ENCODE results near the gene GGPS1. TPM values are rescaled to one million over a fixed set of nuclear protein-coding genes. Genes with fewer than 3 reads are reported as not detected.
A peak's percentile ranks its signal among the peaks of the same experiment; 100 is the strongest.

GGPS1 gene
- total and polyA plus RNA-seq, 2 of the 8 experiments (the other 6 are each of a cell fraction or from before 2014, with no cell fraction given) = 20.9 to 43.6 TPM

DNA sequence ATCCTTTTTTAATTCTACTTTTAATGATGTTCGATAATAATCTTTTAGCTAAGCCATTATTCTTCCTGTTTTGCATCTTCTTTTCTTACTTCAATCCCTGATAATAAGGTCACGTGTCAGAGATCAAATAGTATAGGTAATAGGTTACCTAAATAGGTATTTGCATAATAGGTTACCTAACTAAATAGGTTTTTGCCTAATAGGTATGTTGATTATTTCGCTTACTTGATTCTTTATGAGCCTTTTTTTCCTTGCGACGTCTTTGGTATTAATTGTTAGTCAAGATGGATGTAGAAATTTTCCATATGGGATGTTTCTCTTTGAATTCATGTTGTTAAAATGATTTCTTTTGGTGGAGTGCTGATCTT is 2.5 kb downstream of the GGPS1 start:
- Histone ChIP-seq H3K27ac (ENCODE audit: low read depth, low read length) (no peak overlapping the region), H4K20me1 (replicated peaks in 1 of 2; ENCODE audit: control insufficient read depth in 1 of 2, insufficient read depth in 2 of 2, low read length in 2 of 2) (peaks cover 0 to 6% of the 10 kb centered on the region in 2 experiments), H3K79me1 (ENCODE audit: low read depth, low read length) (no peaks in the 10 kb centered on the region), H2BK20ac (ENCODE audit: low read length) (no peak overlapping the region), H2AFZ (ENCODE audit: low read length) (no peak overlapping the region), H3K4me3 (ENCODE audit: extremely low read depth in 1 of 4, insufficient read depth in 2 of 4, low read depth in 3 of 4, low read length in 4 of 4) (peak overlapping the region in 2 of 4 experiments; percentile 14 to 82; a peak in 3 of 8 replicates), H3K23ac (ENCODE audit: insufficient read length) (no peak overlapping the region), H4K8ac (ENCODE audit: extremely low read depth, insufficient read depth, low read length) (no peak overlapping the region), H3K23me2 (ENCODE audit: low read depth, low read length) (peaks cover 5% of the 10 kb centered on the region), H3K4me2 (ENCODE audit: insufficient read depth in 1 of 2, low read depth in 2 of 2, low read length in 2 of 2) (peak overlapping the region; percentile 52 to 96; a peak in 3 of 4 replicates), H3K14ac (ENCODE audit: insufficient read length) (no peak overlapping the region), H2BK12ac (ENCODE audit: low read depth, low read length) (no peak overlapping the region), H2BK120ac (replicated peaks; ENCODE audit: low read depth, low read length) (no peak overlapping the region), H2BK5ac (ENCODE audit: low read depth, low read length) (no peak overlapping the region), H3K56ac (replicated peaks; ENCODE audit: insufficient read length, low read depth, low read length) (no peak overlapping the region), H3K9me3 (ENCODE audit: insufficient read depth in 2 of 2, low read depth in 1 of 2, low read length in 1 of 2) (no peaks in the 10 kb centered on the region), H3K18ac (ENCODE audit: extremely low read depth, low read length) (no peak overlapping the region), H3K9ac (replicated peaks in 1 of 4; ENCODE audit: extremely low read depth in 1 of 4, low read depth in 3 of 4, low read length in 3 of 4) (no peak overlapping the region), H3K27me3 (replicated peaks in 1 of 4; ENCODE audit: control insufficient read depth in 3 of 4, extremely low read depth in 1 of 4, insufficient read depth in 3 of 4, low read length in 3 of 4) (no peaks in the 10 kb centered on the region), H3K4ac (replicated peaks; ENCODE audit: insufficient read length, low read depth, low read length) (no peak overlapping the region), H3K36me3 (ENCODE audit: control insufficient read depth in 2 of 4, insufficient read depth in 4 of 4, low read length in 3 of 4) (peaks cover 0 to 8% (median 0%) of the 10 kb centered on the region in 4 experiments; a peak in 2 of 8 replicates), H4K91ac (replicated peaks; ENCODE audit: insufficient read length, low read length) (no peak overlapping the region), H3K4me1 (replicated peaks in 1 of 4; ENCODE audit: control insufficient read depth in 3 of 4, insufficient read depth in 4 of 4, low read length in 3 of 4) (peaks cover 0 to 3% (median 1%) of the 10 kb centered on the region in 4 experiments; a peak in 3 of 7 replicates), H4K5ac (ENCODE audit: insufficient read length, low read depth, low read length) (no peak overlapping the region), H3K79me2 (ENCODE audit: control insufficient read depth in 1 of 2, insufficient read depth in 2 of 2, low read length in 2 of 2) (peaks cover 10 to 83% of the 10 kb centered on the region in 2 experiments; a peak in 3 of 4 replicates), H2AK5ac (ENCODE audit: low read depth, low read length) (no peak overlapping the region), H2BK15ac (ENCODE audit: low read length) (no peak overlapping the region)
- ChIA-PET POLR2A (ENCODE audit: partially characterized antibody) (interaction anchor here (0.6 to 6.8 kb wide), 3 partner anchors 10 to 92 kb away, joined by 3 to 39 read pairs (median 5); no protein-coding TSS in a partner anchor), CTCF (ENCODE audit: partially characterized antibody) (interaction anchor here (0.9 to 5.1 kb wide), 4 partner anchors 20 to 85 kb away, joined by 3 to 34 read pairs (median 3); no protein-coding TSS in a partner anchor)
- 93% methylated on average over 5 of the region's 5 CpGs; no CpG with 5 or more reads in 1 of the 2 experiments for WGBS, 2 experiments (ENCODE audit: extremely low coverage in 1 of 2, insufficient coverage in 1 of 2, insufficient read length in 1 of 2, insufficient replicate concordance in 2 of 2, low coverage in 1 of 2, low lambda C conversion rate in 2 of 2, missing lambda C conversion rate in 1 of 2)
- no peak for DNase-seq (ENCODE audit: low read depth in 1 of 2, low spot score in 2 of 2)
- no peak for FAIRE-seq
- TF ChIP-seq, protein P1, sequence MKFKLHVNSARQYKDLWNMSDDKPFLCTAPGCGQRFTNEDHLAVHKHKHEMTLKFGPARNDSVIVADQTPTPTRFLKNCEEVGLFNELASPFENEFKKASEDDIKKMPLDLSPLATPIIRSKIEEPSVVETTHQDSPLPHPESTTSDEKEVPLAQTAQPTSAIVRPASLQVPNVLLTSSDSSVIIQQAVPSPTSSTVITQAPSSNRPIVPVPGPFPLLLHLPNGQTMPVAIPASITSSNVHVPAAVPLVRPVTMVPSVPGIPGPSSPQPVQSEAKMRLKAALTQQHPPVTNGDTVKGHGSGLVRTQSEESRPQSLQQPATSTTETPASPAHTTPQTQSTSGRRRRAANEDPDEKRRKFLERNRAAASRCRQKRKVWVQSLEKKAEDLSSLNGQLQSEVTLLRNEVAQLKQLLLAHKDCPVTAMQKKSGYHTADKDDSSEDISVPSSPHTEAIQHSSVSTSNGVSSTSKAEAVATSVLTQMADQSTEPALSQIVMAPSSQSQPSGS (IDR thresholded peaks at IDR 0.05; ENCODE audit: low read length) = no peak
- TF ChIP-seq CBX8 (IDR thresholded peaks at IDR 0.05; ENCODE audit: borderline replicate concordance, low read depth, low read length) = no peak
- no peak for TF ChIP-seq TCF12 (IDR thresholded peaks at IDR 0.05; ENCODE audit: low read depth, low read length)
- no peak for TF ChIP-seq TAF7 (optimal IDR thresholded peaks at IDR 0.05; ENCODE audit: borderline replicate concordance, low read depth, low read length)
- no peak for TF ChIP-seq KDM5A (IDR thresholded peaks at IDR 0.05; ENCODE audit: low read length)
- TF ChIP-seq BCL11A (IDR thresholded peaks at IDR 0.05; ENCODE audit: low read depth in 2 of 2, low read length in 2 of 2) = no peak
- no peak for TF ChIP-seq EP300 (IDR thresholded peaks at IDR 0.05; ENCODE audit: borderline replicate concordance in 1 of 2, low read depth in 2 of 2, low read length in 2 of 2)
- no peak for TF ChIP-seq JUN (IDR thresholded peaks at IDR 0.05; ENCODE audit: low read depth, low read length)
- TF ChIP-seq CTBP2 (IDR thresholded peaks at IDR 0.05; ENCODE audit: borderline replicate concordance, insufficient read depth, insufficient read length, low read length) = no peak
- TF ChIP-seq CBX5 (IDR thresholded peaks at IDR 0.05; ENCODE audit: low read depth, low read length) = no peak
- TF ChIP-seq CEBPB (IDR thresholded peaks at IDR 0.05; ENCODE audit: low read depth, low read length) = no peak

Data from H1 (cell line).